Stromal cell of bone marrow (primary cell): Measurements from ENCODE around the gene LCP2.

Experiments
- DNase-seq: peaks from one replicate; pipeline ENCODE4 v3.0.0-alpha.2; 2012; ENCODE audit warnings: low read depth

The LCP2 gene

GRCh38 chr5:170297589-170298462, at the start of gene LCP2:
Gene LCP2 (minus strand): TSS chr5:170297777. CDS start chr5:170297611, 166 bp downstream.
- DNase-seq, result no peak

- DNase-seq, result no peak
Measured at GRCh38 chr5:170347022-170347567, 49.5 kb upstream of the LCP2 start.

- no peak for DNase-seq
Measured at GRCh38 chr5:170345971-170346370, 48.4 kb upstream of the LCP2 start.

- DNase-seq, result no peak
Measured at GRCh38 chr5:170343177-170343576, 45.6 kb upstream of the LCP2 start.

- DNase-seq, result no peak
Measured at GRCh38 chr5:170342153-170342725, 44.7 kb upstream of the LCP2 start.

- no peak for DNase-seq
Measured at GRCh38 chr5:170341545-170341944, 44.0 kb upstream of the LCP2 start.

GRCh38 chr5:170339780-170340167, 42.2 kb upstream of the LCP2 start:
- DNase-seq, result no peak

- DNase-seq, result no peak
Measured at GRCh38 chr5:170338933-170339779, 41.6 kb upstream of the LCP2 start.

GRCh38 chr5:170338291-170338690, 40.7 kb upstream of the LCP2 start:
- no peak for DNase-seq

- no peak for DNase-seq
Measured at GRCh38 chr5:170337045-170337733, 39.6 kb upstream of the LCP2 start.

- DNase-seq, result no peak
Measured at GRCh38 chr5:170336065-170336464, 38.5 kb upstream of the LCP2 start.

GRCh38 chr5:170334626-170335025, 37.0 kb upstream of the LCP2 start:
- DNase-seq, result no peak

GRCh38 chr5:170333161-170333910, 35.8 kb upstream of the LCP2 start:
- no peak for DNase-seq

GRCh38 chr5:170332058-170332457, 34.5 kb upstream of the LCP2 start:
- DNase-seq, result no peak

GRCh38 chr5:170330568-170331054, 33.0 kb upstream of the LCP2 start:
- DNase-seq, result no peak

- DNase-seq, result no peak
Measured at GRCh38 chr5:170329524-170329923, 31.9 kb upstream of the LCP2 start.

- DNase-seq, result no peak
Measured at GRCh38 chr5:170327829-170328228, 30.3 kb upstream of the LCP2 start.

GRCh38 chr5:170327168-170327567, 29.6 kb upstream of the LCP2 start:
- no peak for DNase-seq

GRCh38 chr5:170319301-170319700, 21.7 kb upstream of the LCP2 start:
- DNase-seq, result no peak

- DNase-seq, result no peak
Measured at GRCh38 chr5:170317499-170317898, 19.9 kb upstream of the LCP2 start.

- DNase-seq, result no peak
Measured at GRCh38 chr5:170316937-170317336, 19.4 kb upstream of the LCP2 start.
